Measurements from ENCODE around the gene B4GALT7.

B4GALT7 gene

GRCh38 chr5:177595991-177596774 lies 3.7 kb upstream of the B4GALT7 start:
- Histone ChIP-seq H3K36me3 (peaks cover 21% of the 10 kb centered on the region), H3K4me1 (no peaks in the 10 kb centered on the region), H3K27me3 (no peaks in the 10 kb centered on the region), H3K4me3 (ENCODE audit: low read depth, low read length) (no peak overlapping the region), H3K9me3 (no peaks in the 10 kb centered on the region)
- no peak for DNase-seq
- no peak for TF ChIP-seq CTCF (IDR thresholded peaks at IDR 0.05; ENCODE audit: low read depth, low read length)

GRCh38 chr5:177596775-177597238 lies 3.1 kb upstream of the B4GALT7 start:
- H3K4me3 ChIP-seq (ENCODE audit: low read depth, low read length) = no peak overlapping the region
- no peaks in the 10 kb centered on the region for H3K9me3 ChIP-seq
- H3K36me3 ChIP-seq = peaks cover 21% of the 10 kb centered on the region
- H3K4me1 ChIP-seq = no peaks in the 10 kb centered on the region
- DNase-seq = no peak
- H3K27me3 ChIP-seq = no peaks in the 10 kb centered on the region
- no peak for TF ChIP-seq CTCF (IDR thresholded peaks at IDR 0.05; ENCODE audit: low read depth, low read length)

GRCh38 chr5:177598477-177598876 lies 1.5 kb upstream of the B4GALT7 start:
- no peak for TF ChIP-seq CTCF (IDR thresholded peaks at IDR 0.05; ENCODE audit: low read depth, low read length)
- no peak for DNase-seq
- Histone ChIP-seq H3K4me3 (ENCODE audit: low read depth, low read length) (no peak overlapping the region), H3K27me3 (no peaks in the 10 kb centered on the region), H3K9me3 (no peaks in the 10 kb centered on the region), H3K4me1 (no peaks in the 10 kb centered on the region), H3K36me3 (peaks cover 18% of the 10 kb centered on the region)

GRCh38 chr5:177600508-177601018 lies 631 bp downstream of the B4GALT7 start:
- no peak for TF ChIP-seq CTCF (IDR thresholded peaks at IDR 0.05; ENCODE audit: low read depth, low read length)
- Histone ChIP-seq H3K4me1 (no peaks in the 10 kb centered on the region), H3K4me3 (ENCODE audit: low read depth, low read length) (peak overlapping the region; percentile 64), H3K36me3 (no peaks in the 10 kb centered on the region; the same call in 1 of the 2 replicates), H3K27me3 (no peaks in the 10 kb centered on the region), H3K9me3 (no peaks in the 10 kb centered on the region)
- DNase-seq = no peak

- no peak for DNase-seq
- no peak for TF ChIP-seq CTCF (IDR thresholded peaks at IDR 0.05; ENCODE audit: low read depth, low read length)
- H3K36me3 ChIP-seq = no peaks in the 10 kb centered on the region
- no peaks in the 10 kb centered on the region for H3K9me3 ChIP-seq
- H3K4me3 ChIP-seq (ENCODE audit: low read depth, low read length) = peak overlapping the region; percentile 64
- H3K27me3 ChIP-seq = no peaks in the 10 kb centered on the region
- H3K4me1 ChIP-seq = no peaks in the 10 kb centered on the region
Observed at GRCh38 chr5:177601126-177601525, 1.2 kb downstream of the B4GALT7 start.
